Measurements from ENCODE around the gene CASP10.
A peak's percentile ranks its signal among the peaks of the same experiment; 100 is the strongest.

The CASP10 gene

DNA sequence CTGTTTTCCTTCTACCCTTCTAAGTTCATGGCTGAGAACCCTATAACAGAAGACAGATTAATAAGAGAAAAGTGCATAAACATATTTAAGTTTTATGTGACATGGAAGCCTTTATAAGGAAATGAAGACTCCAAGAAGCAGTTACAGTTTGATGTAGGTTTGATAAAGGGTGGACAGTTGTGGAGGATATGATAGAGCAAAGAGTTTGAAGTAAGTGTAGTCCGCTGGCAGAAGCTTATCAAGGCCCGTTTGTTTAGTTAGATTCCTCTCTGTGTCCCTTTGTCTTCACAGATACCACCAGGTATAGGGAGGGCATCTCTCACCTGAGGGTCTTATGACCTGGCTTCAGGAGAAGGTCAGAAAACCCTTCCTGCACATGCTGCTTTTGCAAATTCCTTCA is 66.9 kb downstream of the CASP10 start:
- Mint-ChIP-seq H3K4me3 (no peak overlapping the region), H3K36me3 (ENCODE audit: low read depth) (peaks cover 54% of the 10 kb centered on the region), H3K4me1 (ENCODE audit: low read depth) (peaks cover 74% of the 10 kb centered on the region), H3K27me3 (no peaks in the 10 kb centered on the region), H3K27ac (no peak overlapping the region), H3K9me3 (peaks cover 8% of the 10 kb centered on the region)

DNA sequence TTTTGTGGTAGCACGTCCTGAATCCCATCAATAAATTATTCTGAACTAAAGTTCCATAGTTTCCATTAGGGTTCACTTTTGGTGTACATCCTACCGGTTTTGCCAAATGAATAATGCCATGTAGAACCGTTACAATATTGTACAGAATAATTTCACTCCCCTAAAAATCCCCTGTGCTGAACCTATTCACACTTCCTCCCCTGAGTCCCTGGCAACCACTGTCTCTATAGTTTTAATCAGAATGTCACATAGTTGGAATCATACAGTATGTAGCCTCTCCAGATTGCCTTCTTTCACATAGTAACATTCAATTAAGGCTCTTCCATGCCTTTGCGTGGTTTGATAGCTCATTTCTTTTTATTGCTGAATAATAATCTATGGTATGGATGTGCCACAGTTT is 67.8 kb downstream of the CASP10 start:
- Mint-ChIP-seq H3K27ac (no peak overlapping the region), H3K36me3 (ENCODE audit: low read depth) (peaks cover 56% of the 10 kb centered on the region), H3K27me3 (no peaks in the 10 kb centered on the region), H3K9me3 (peaks cover 8% of the 10 kb centered on the region), H3K4me3 (no peak overlapping the region), H3K4me1 (ENCODE audit: low read depth) (peaks cover 74% of the 10 kb centered on the region)

DNA sequence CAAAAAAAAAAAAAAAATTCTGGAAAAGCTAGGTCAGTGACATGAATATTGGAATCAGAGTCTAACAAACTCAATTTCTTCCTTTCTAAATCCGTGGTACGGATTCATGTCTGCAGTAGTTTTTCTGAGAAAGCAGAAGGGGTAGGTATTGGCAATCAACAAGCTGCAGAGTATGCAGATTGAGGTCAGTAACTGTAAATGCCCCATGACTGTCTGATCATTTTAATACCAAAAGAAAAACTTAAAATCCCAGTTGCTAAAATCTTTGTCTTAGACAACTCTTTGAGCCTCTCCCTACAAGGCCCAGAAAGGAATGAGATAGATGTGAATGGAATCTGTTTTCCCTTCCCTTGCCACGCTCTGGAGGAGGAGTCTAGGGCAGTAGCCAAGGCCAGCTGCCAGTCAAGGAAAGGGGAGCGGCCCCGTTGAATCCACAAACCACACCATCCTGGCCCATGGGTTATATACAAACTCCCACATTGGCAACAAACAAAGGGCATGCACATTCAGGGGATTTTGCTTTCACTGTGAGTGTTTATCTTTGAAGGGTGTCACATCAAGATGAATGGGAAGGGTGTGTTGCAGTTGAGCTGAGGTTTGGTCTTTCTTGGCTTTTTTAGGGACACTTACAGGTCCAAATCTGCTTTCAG is 71.3 kb downstream of the CASP10 start:
- peaks cover 87% of the 10 kb centered on the region for H3K4me1 Mint-ChIP-seq (ENCODE audit: low read depth)
- H3K36me3 Mint-ChIP-seq (ENCODE audit: low read depth): peaks cover 46% of the 10 kb centered on the region
- H3K27ac Mint-ChIP-seq: peak overlapping the region; percentile 64
- H3K9me3 Mint-ChIP-seq: peaks cover 8% of the 10 kb centered on the region
- H3K4me3 Mint-ChIP-seq: peak overlapping the region; percentile 4
- no peaks in the 10 kb centered on the region for H3K27me3 Mint-ChIP-seq

GRCh38 chr2:201255408-201256033 is 72.6 kb downstream of the CASP10 start:
- H3K4me3 Mint-ChIP-seq: no peak overlapping the region
- no peak overlapping the region for H3K27ac Mint-ChIP-seq
- H3K9me3 Mint-ChIP-seq: peaks cover 4% of the 10 kb centered on the region
- H3K27me3 Mint-ChIP-seq: no peaks in the 10 kb centered on the region
- peaks cover 88% of the 10 kb centered on the region for H3K4me1 Mint-ChIP-seq (ENCODE audit: low read depth)
- H3K36me3 Mint-ChIP-seq (ENCODE audit: low read depth): peaks cover 36% of the 10 kb centered on the region

DNA sequence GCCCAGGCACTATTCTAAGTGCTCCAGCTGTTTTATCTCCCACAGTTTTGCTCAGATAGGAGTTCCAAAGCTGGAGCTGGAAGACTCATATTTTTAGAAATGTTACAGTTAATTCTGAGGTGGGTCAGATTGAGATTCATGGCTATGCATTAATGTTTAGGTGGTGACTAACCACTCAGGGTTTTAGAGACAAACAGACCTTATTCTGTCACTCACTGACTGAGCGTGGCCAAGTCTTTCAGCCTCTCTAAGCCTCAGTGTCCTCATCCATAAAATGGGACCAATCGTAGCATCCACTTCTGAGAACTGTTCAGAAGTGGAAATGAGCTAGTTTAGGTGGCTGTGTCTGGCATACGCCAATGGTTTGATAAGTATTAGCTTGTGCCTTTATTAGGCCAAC is 73.1 kb downstream of the CASP10 start:
- Mint-ChIP-seq H3K36me3 (ENCODE audit: low read depth) (peaks cover 33% of the 10 kb centered on the region), H3K9me3 (no peaks in the 10 kb centered on the region), H3K27me3 (no peaks in the 10 kb centered on the region), H3K4me3 (no peak overlapping the region), H3K27ac (no peak overlapping the region), H3K4me1 (ENCODE audit: low read depth) (peaks cover 88% of the 10 kb centered on the region)

GRCh38 chr2:201257381-201257955 is 74.5 kb downstream of the CASP10 start:
- Mint-ChIP-seq H3K4me1 (ENCODE audit: low read depth) (peaks cover 89% of the 10 kb centered on the region), H3K36me3 (ENCODE audit: low read depth) (peaks cover 24% of the 10 kb centered on the region), H3K27ac (peak overlapping the region; percentile 97), H3K27me3 (no peaks in the 10 kb centered on the region), H3K4me3 (peak overlapping the region; percentile 93), H3K9me3 (no peaks in the 10 kb centered on the region)

DNA sequence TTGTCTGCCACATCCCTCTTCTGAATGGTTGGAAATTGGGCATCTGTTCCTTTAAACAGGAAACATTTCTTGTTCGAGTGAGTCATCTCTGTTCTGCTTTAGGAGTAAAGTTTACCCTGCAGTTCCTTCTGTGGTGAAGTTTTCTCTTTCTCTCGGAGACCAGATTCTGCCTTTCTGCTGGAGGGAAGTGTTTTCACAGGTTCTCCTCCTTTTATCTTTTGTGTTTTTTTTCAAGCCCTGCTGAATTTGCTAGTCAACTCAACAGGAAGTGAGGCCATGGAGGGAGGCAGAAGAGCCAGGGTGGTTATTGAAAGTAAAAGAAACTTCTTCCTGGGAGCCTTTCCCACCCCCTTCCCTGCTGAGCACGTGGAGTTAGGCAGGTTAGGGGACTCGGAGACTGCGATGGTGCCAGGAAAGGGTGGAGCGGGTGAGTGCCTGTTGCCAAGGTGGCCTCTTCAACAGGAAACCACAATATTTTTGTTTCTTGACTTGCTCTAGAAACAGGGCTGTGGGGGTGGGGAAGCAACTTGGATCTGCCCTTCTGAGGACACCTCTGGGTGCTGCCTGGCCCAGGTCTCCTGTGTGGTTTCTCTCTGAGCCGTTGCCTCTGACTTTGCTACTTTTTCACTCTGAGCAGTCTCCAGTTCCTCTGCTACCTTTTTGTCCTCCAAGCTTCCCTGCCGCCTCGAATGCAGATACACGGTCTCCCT is 75.2 kb downstream of the CASP10 start:
- Mint-ChIP-seq H3K36me3 (ENCODE audit: low read depth) (peaks cover 19% of the 10 kb centered on the region), H3K9me3 (no peaks in the 10 kb centered on the region), H3K4me3 (peak overlapping the region; percentile 93), H3K27ac (peak overlapping the region; percentile 97), H3K4me1 (ENCODE audit: low read depth) (peaks cover 89% of the 10 kb centered on the region), H3K27me3 (no peaks in the 10 kb centered on the region)

DNA sequence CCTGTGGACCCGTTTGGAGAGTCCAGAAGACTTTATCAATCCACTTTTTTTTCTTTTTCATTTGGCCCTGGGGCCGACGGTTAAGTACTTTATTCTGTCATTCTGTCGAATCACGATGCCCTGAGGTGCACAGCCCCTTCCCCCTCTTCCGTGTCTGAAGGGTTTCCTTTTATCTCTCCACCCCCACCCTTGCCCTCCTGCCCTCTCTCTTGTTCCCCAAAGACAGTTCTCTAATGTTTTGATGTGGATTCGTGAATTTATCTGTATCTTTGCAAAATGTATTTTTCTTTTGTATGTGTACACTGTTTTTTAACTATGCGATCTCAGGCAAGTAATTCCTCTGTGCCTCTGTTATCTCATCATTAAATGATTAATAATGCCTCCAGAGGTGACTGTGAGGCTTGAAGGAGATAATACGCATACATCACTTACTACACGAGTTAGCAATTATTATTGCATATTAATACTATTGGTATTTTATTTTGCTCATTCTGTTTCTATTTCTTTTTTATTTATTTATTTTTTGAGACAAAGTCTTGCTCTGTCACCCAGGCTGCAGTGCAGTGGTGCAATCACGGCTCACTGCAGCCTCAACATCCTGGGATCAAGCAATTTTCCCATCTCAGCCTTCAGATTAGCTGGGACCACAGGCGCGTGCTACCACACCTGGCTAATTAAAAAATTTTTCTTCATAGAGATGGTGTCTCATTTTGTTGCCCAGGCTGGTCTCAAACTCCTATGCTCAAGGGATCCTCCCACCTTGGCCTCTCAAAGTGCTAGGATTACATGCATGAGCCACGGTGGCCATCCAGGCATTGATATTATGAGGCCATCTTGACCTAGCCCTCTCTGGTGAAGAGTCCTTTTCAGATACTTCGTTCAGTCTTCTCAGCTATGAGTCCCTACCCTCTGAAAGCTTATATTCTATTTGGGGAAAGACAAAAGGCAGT is 76.0 kb downstream of the CASP10 start:
- H3K9me3 Mint-ChIP-seq: no peaks in the 10 kb centered on the region
- peaks cover 17% of the 10 kb centered on the region for H3K36me3 Mint-ChIP-seq (ENCODE audit: low read depth)
- peaks cover 89% of the 10 kb centered on the region for H3K4me1 Mint-ChIP-seq (ENCODE audit: low read depth)
- H3K27me3 Mint-ChIP-seq: no peaks in the 10 kb centered on the region
- H3K4me3 Mint-ChIP-seq: peak overlapping the region; percentile 93
- peak overlapping the region; percentile 97 for H3K27ac Mint-ChIP-seq

DNA sequence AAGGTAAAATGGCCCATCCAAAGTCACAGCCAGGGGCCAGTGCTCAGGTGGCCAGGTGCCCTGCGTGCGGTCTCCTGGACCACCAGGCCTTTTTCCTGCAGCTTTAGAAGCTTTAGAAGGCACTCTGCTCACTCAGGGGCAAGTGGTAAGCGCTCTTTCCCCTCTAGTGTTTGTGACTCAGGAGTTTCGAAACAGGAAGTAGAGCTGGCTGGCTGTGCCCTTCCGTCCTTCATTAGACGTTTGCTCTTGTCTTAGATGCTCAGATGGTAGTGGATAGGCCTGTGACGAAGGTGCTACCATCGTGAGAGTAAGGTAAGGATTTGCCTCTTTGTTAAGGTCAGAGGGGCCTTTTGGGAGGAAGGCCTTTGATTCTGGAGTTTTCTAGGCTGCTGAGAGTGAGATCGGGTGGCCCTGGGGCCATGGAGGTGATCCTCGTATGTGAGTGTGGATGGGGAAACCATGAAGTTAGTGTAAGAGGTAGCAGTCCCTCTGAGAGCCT is 77.4 kb downstream of the CASP10 start, which contains the start of gene CASP8:
CASP8 (plus strand) TSS at position 235 of the 499 bp plus-strand sequence. CDS start 5,951 bp downstream, outside the sequence.
- H3K27ac Mint-ChIP-seq: peak within 1 kb of the TSS; percentile 99
- H3K27me3 Mint-ChIP-seq: no peaks in the 10 kb centered on the region
- peaks cover 15% of the 10 kb centered on the region for H3K36me3 Mint-ChIP-seq (ENCODE audit: low read depth)
- no peaks in the 10 kb centered on the region for H3K9me3 Mint-ChIP-seq
- H3K4me3 Mint-ChIP-seq: peak within 1 kb of the TSS; percentile 99
- H3K4me1 Mint-ChIP-seq (ENCODE audit: low read depth): peaks cover 89% of the 10 kb centered on the region

DNA sequence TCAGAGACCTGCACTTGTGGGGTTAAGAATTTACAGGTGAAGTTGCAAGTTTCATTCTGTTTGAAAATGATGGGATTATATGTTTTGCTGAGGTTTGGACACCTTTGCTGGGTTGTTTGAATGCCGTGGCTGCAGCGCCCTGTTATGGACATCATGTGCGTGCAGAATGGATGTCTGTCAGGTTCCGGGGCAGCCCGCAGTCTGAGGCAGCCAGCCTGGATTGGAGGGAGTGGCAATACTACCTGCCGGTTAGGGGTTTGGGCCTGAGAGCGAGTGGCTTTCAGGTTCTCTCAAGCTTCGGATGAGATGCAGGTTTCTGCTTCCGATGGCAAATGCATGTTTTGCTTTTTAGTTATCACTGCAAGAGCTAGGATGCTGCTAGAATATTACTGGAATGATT is 78.5 kb downstream of the CASP10 start:
- no peaks in the 10 kb centered on the region for H3K9me3 Mint-ChIP-seq
- no peaks in the 10 kb centered on the region for H3K27me3 Mint-ChIP-seq
- H3K4me1 Mint-ChIP-seq (ENCODE audit: low read depth): peaks cover 94% of the 10 kb centered on the region
- H3K4me3 Mint-ChIP-seq: peak overlapping the region; percentile 99
- peak overlapping the region; percentile 99 for H3K27ac Mint-ChIP-seq
- peaks cover 23% of the 10 kb centered on the region for H3K36me3 Mint-ChIP-seq (ENCODE audit: low read depth)

DNA sequence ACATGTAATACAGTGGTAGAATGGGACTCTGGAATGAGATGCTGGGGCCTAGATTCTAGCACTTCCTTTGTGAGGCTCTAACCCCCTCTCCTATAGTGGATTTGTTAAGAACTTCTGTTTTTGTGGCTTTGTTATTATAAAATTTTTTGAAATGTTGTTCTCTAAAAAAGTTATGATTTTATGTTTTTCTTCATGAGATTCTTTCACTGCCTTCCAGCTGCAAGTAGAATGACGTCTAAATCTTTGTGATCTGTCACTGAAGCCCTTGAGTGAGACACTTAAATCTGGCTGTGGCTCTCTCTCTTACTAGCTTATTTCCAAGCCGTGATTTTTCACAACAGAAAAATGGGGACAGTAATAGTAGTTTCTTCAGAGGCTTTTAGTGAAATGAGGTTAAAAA is 79.0 kb downstream of the CASP10 start:
- peaks cover 26% of the 10 kb centered on the region for H3K36me3 Mint-ChIP-seq (ENCODE audit: low read depth)
- H3K27ac Mint-ChIP-seq: peak overlapping the region; percentile 99
- H3K9me3 Mint-ChIP-seq: no peaks in the 10 kb centered on the region
- peak overlapping the region; percentile 99 for H3K4me3 Mint-ChIP-seq
- H3K27me3 Mint-ChIP-seq: no peaks in the 10 kb centered on the region
- H3K4me1 Mint-ChIP-seq (ENCODE audit: low read depth): peaks cover 94% of the 10 kb centered on the region

DNA sequence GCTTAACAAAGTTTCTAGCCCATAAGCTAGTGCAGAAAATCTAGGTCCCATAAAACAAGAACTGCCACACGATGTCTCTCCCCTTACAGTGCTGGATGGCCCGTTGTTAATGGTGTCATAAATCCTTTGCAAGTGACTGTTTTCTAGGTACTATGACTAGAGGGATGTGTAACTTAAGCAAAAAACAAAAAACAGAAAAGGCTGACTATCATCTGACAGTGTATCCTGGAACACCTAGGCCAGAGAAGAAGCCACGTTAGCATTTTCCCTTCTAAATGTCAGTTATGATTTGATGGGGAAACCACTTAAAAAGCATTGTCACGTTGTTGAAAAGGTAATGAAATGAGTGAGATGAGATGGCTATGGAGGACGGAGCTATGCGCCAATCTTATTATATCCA is 79.8 kb downstream of the CASP10 start:
- Mint-ChIP-seq H3K9me3 (no peaks in the 10 kb centered on the region), H3K27ac (peak overlapping the region; percentile 69)

GRCh38 chr2:201263779-201264178 is 80.8 kb downstream of the CASP10 start:
- H3K36me3 Mint-ChIP-seq (ENCODE audit: low read depth): peaks cover 38% of the 10 kb centered on the region
- peaks cover 90% of the 10 kb centered on the region for H3K4me1 Mint-ChIP-seq (ENCODE audit: low read depth)
- H3K4me3 Mint-ChIP-seq: peak overlapping the region; percentile 65
- no peaks in the 10 kb centered on the region for H3K27me3 Mint-ChIP-seq
- no peaks in the 10 kb centered on the region for H3K9me3 Mint-ChIP-seq
- peak overlapping the region; percentile 71 for H3K27ac Mint-ChIP-seq

More for the DNA sequence above, 79.8 kb downstream of the CASP10 start:
- Mint-ChIP-seq H3K36me3 (ENCODE audit: low read depth) (peaks cover 33% of the 10 kb centered on the region), H3K27me3 (no peaks in the 10 kb centered on the region), H3K4me3 (peak overlapping the region; percentile 73), H3K4me1 (ENCODE audit: low read depth) (peaks cover 95% of the 10 kb centered on the region)

Measured in stimulated activated naive CD8-positive, alpha-beta T cell treated with anti-CD3 and anti-CD28 coated beads, Interleukin-15, Interleukin-2, amounts not matched to agents 100 ng/mL and 50 ng/mL, for 24 hours (primary cell).